ENCODE results near the gene OSBPL10. TPM values are rescaled to one million over a fixed set of nuclear protein-coding genes. Genes with fewer than 3 reads are reported as not detected.
A peak's percentile ranks its signal among the peaks of the same experiment; 100 is the strongest.

The OSBPL10 gene
- total RNA-seq, 1 donor = 29.0 TPM

- no peaks in the 10 kb centered on the region for H3K9me3 ChIP-seq (ENCODE audit: low read depth, low read length)
- no peaks in the 10 kb centered on the region for H3K36me3 ChIP-seq (ENCODE audit: insufficient read depth, low read length)
- no peak overlapping the region for H3K4me2 ChIP-seq (ENCODE audit: insufficient read depth, low read length)
- H3K27ac ChIP-seq (ENCODE audit: low read depth, low read length) = no peak overlapping the region
- no peaks in the 10 kb centered on the region for H3K79me2 ChIP-seq (ENCODE audit: insufficient read depth, low read length)
- no peak overlapping the region for H3K4me3 ChIP-seq (ENCODE audit: insufficient read depth, low read length)
- H3K4me1 ChIP-seq (ENCODE audit: insufficient read depth, low read length) = peaks cover 9% of the 10 kb centered on the region
- no peaks in the 10 kb centered on the region for H3K27me3 ChIP-seq (ENCODE audit: insufficient read depth, low read length)
- no peak for TF ChIP-seq CTCF (IDR thresholded peaks at IDR 0.05; ENCODE audit: extremely low read depth, low read depth, low read length)
- DNase-seq (ENCODE audit: insufficient read length, low spot score, missing footprints) = no peak
- H4K20me1 ChIP-seq (ENCODE audit: insufficient read depth, low read length) = no peaks in the 10 kb centered on the region
- H2AFZ ChIP-seq (ENCODE audit: low read length) = no peak overlapping the region
Observed at GRCh38 chr3:31926543-31926942, 54.5 kb downstream of the OSBPL10 start.

- H3K36me3 ChIP-seq (ENCODE audit: insufficient read depth, low read length) = no peaks in the 10 kb centered on the region
- no peak overlapping the region for H2AFZ ChIP-seq (ENCODE audit: low read length)
- H3K4me1 ChIP-seq (ENCODE audit: insufficient read depth, low read length) = peaks cover 9% of the 10 kb centered on the region
- no peak overlapping the region for H3K4me2 ChIP-seq (ENCODE audit: insufficient read depth, low read length)
- H3K27ac ChIP-seq (ENCODE audit: low read depth, low read length) = no peak overlapping the region
- H3K4me3 ChIP-seq (ENCODE audit: insufficient read depth, low read length) = no peak overlapping the region
- TF ChIP-seq CTCF (IDR thresholded peaks at IDR 0.05; ENCODE audit: extremely low read depth, low read depth, low read length) = no peak
- no peaks in the 10 kb centered on the region for H3K27me3 ChIP-seq (ENCODE audit: insufficient read depth, low read length)
- H3K79me2 ChIP-seq (ENCODE audit: insufficient read depth, low read length) = no peaks in the 10 kb centered on the region
- peaks cover 2% of the 10 kb centered on the region for H3K9me3 ChIP-seq (ENCODE audit: low read depth, low read length)
- no peak for DNase-seq (ENCODE audit: insufficient read length, low spot score, missing footprints)
- H4K20me1 ChIP-seq (ENCODE audit: insufficient read depth, low read length) = no peaks in the 10 kb centered on the region
Observed at GRCh38 chr3:31925271-31925630, 55.8 kb downstream of the OSBPL10 start.

GRCh38 chr3:31924610-31925270, 56.3 kb downstream of the OSBPL10 start:
- no peak for TF ChIP-seq CTCF (IDR thresholded peaks at IDR 0.05; ENCODE audit: extremely low read depth, low read depth, low read length)
- H3K79me2 ChIP-seq (ENCODE audit: insufficient read depth, low read length) = no peaks in the 10 kb centered on the region
- no peak for DNase-seq (ENCODE audit: insufficient read length, low spot score, missing footprints)

GRCh38 chr3:31922962-31923361, 58.1 kb downstream of the OSBPL10 start:
- peak; percentile 71 for DNase-seq (ENCODE audit: insufficient read length, low spot score, missing footprints)
- H3K79me2 ChIP-seq (ENCODE audit: insufficient read depth, low read length) = no peaks in the 10 kb centered on the region
- peaks cover 2% of the 10 kb centered on the region for H3K9me3 ChIP-seq (ENCODE audit: low read depth, low read length)
- no peak overlapping the region for H3K27ac ChIP-seq (ENCODE audit: low read depth, low read length)
- H3K4me1 ChIP-seq (ENCODE audit: insufficient read depth, low read length) = peaks cover 9% of the 10 kb centered on the region
- no peaks in the 10 kb centered on the region for H3K27me3 ChIP-seq (ENCODE audit: insufficient read depth, low read length)
- no peak for TF ChIP-seq CTCF (IDR thresholded peaks at IDR 0.05; ENCODE audit: extremely low read depth, low read depth, low read length)
- H4K20me1 ChIP-seq (ENCODE audit: insufficient read depth, low read length) = no peaks in the 10 kb centered on the region
- H3K36me3 ChIP-seq (ENCODE audit: insufficient read depth, low read length) = no peaks in the 10 kb centered on the region
- no peak overlapping the region for H3K4me2 ChIP-seq (ENCODE audit: insufficient read depth, low read length)
- no peak overlapping the region for H3K4me3 ChIP-seq (ENCODE audit: insufficient read depth, low read length)
- H2AFZ ChIP-seq (ENCODE audit: low read length) = no peak overlapping the region

More at GRCh38 chr3:31924610-31925270, 56.3 kb downstream of the OSBPL10 start:
- Histone ChIP-seq H3K27me3 (ENCODE audit: insufficient read depth, low read length) (no peaks in the 10 kb centered on the region), H3K4me3 (ENCODE audit: insufficient read depth, low read length) (no peak overlapping the region), H3K9me3 (ENCODE audit: low read depth, low read length) (peaks cover 2% of the 10 kb centered on the region), H3K36me3 (ENCODE audit: insufficient read depth, low read length) (no peaks in the 10 kb centered on the region), H2AFZ (ENCODE audit: low read length) (no peak overlapping the region), H3K27ac (ENCODE audit: low read depth, low read length) (no peak overlapping the region), H3K4me2 (ENCODE audit: insufficient read depth, low read length) (no peak overlapping the region), H3K4me1 (ENCODE audit: insufficient read depth, low read length) (peaks cover 9% of the 10 kb centered on the region), H4K20me1 (ENCODE audit: insufficient read depth, low read length) (no peaks in the 10 kb centered on the region)
